HG03575 (cell line): ENCODE results near the gene TAS2R38.
"Not testable (repeated sequence)": the region's sequence is repeated elsewhere in the genome, so short reads cannot be mapped to it uniquely, and the experiment has no call there.

ENCODE experiments used
- ATAC-seq: cut with Tn5 transposase; IDR thresholded peaks from one replicate; pipeline ENCODE4 v1.9.1; 2021; ENCODE audit not compliant: unreplicated experiment, insufficient number of reproducible peaks, low FRiP score; ENCODE audit errors: extremely low read depth

TAS2R38 gene

DNA sequence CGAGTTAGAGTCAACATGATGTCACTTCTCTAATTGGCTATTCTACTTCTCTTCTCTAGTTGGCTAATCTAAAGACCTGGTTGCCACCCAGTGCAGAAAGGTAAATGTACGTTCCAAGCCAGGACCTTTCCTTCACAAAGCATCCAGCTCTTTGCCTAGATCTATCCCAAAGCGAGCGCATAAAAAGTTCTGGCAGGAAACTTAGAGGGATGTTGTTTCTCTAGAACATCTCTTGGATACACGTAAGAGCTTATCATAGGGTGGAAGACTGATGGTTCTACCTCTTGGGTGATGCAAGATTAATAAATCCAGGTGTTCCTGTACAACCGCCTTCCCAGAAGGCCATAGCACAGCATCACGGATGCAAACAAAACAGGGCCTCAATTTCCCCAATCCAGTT, at the start of gene TAS2R38:
TAS2R38 (minus strand) TSS at position 101 of the 400 bp plus-strand sequence; CDS start at position 17, 84 bp downstream.
- ATAC-seq: no peak

DNA sequence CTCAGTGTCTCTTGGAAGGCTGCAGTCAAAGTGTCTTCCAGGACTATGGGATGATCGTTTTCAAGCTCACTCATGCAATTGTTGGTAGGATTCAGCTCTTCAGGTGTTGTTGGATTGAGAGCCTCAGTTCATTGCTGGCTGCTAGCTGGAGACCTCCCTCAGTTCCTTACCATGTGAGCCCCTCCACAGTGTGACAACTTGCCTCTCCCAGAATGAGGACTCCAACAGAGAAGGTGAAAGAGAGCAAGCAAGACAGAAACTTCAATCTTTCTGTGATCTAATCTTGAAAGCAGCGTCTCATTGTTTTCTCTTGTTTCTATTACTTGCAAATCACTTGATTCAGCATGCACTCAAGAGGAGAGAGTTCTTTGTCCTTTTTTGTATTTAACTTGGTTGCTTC, 44.6 kb upstream of the TAS2R38 start:
- ATAC-seq: no peak

DNA sequence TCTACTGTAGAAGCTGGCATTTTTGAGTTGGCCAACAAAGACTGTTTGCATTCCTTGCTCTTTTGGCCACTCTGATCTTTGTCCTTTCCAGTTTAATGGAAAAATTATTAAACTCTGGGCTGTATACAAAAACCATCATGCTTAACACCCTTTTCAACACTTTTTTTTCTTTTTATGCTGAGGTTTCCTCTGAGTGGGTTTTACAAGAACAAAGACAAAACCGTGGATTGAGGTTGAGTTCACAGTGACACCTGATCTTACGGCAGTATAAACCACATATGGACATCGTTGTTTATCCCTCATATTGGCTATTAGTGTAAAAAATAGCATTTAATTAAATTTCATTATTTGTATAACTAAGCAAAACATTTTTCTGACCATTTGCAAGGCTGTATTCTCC, 43.9 kb upstream of the TAS2R38 start:
- ATAC-seq: no peak

DNA sequence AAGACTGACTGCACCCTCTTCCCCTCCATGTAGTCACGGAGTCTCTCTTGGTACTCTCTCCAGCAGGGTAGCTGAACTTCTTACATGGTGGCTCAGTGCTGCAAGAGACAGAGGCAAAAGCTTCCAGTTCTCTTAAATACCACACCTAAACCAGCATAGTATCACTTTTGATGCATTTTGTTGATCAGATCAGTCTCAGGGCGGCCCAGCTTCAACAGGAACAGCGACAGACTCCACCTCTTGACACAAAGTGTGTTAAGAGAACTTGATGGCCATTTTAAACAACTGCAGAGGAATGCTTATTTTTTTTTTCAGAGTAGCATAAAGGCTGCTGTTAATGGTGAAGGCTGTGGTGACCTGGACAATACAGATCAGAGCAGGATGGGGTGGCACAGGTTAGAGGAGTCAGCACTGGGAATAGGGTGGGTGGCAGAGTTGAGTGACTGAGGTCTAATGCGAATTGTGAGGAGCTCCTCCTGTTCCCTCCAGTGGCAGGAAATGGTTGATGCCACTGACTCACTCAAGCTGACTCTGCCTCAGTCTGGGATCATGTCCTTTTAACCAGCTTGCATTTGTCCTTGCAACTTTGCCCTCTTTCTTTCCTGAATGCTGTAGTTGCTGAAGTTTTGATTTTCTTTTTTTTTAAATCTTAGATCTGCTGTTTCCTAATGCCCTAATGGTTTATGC, 39.4 kb upstream of the TAS2R38 start:
- ATAC-seq: no peak

DNA sequence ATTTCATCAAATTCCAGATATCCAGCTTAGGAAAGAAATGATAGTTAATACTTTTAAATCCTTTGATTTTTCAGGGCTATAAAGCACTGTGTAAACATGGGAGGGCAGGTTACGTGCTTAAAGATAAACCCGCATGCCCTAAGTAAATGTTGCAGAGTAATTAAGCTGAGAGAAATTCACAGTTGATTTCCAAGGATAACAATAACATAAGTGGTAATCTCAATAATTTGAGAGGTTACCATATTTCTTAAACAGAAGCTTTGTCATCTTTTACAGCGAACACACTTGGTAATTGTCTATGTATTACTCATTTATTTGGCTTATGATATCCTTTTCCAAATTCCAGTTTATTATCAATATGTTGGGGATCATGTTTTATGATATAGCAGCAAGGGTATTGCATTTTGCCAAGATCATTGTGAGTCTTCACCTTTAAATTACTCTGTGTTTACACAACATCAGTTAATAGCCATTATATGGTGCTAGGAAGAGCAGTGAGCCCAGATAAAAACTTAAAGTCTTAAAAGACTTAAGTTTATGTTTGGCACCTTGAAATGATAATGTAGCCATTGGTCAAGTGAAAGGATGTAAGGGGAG, 37.5 kb upstream of the TAS2R38 start:
- ATAC-seq: no peak

DNA sequence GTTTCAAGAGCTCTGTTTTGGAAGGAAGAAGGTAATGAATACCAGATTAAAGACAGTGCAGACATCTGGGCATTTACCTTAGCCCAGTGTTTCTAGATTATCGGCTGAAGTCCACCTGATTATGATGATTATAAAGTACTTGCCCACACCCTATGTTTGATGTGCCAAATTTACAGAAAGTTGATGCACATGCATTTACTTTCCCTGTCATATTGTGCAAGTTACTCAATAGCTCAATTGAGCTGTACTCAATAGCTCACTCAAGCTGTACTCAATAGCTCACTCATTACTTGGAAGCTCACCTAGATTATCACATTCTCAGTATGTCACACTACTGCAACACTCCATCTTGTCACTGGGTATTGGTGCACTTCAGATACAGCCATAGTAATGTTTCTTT, 35.6 kb upstream of the TAS2R38 start:
- ATAC-seq: no peak

DNA sequence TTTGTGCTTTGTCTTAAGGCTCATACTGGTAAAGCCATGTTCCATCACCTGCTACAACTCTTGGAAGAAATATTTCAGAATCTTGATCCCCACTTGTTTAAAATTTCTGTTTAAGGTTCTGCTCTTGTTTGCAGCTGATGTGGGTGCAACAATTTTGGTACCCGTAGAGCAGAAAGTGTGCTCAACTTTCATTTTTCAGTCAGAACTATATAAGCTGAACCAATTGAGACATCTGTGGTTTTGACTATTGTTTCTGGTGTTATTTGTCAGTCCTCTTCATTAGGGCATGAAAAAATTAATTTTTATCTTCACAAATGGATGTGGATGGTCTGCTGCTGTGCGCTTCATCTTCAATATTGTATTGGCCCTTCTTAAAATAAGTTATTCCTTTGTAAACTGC, 33.0 kb upstream of the TAS2R38 start:
- ATAC-seq: no peak

DNA sequence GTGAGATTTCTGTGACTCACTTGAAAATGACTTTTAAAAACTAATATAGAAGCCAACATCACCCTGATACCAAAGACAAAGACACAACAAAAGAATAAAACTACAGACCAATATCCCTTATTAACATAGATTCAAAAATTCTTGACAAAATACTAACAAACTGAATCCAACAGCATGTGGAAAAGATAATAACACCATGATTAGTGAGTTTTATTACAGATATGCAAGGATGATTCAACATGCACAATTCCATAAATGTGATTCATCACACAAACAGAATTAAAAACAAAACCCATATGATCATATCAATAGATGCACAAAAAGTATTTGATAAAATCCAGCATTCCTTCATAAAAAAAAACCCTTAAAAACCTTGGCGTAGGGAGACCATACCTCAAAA, 28.6 kb upstream of the TAS2R38 start:
- no peak for ATAC-seq

DNA sequence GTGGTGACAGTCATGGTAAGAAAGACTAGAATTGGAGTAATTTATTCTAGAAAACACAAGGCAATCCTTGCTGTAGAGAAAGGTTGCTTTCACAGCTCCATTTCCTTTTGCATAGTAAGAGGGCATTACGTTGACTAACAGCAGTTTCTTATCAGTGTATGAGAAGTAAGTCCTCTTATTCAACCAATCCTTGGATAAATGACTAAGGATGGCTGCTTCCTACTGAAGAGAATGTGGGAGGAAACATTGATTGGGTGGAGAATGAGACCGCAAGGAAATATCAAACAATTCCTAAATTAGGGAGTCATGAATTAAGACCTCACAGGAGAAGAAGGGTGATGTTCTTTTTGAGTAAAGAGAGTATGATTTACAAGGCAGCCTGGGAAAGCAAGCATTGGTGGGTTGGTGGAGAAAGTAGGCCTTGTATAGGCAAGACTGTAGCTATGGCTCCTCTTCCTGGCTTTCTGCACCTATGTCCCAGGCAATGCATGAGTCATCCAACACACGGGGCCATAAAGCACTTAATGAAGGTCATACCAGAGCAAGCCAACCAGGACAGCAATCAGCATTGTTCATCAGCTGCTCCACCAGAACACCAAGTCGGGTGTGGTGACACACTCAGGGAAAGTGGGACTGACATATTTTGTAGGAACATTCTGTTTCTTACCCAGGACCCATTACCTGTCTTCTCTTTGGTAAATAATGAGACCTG, 27.7 kb upstream of the TAS2R38 start:
- no peak for ATAC-seq

DNA sequence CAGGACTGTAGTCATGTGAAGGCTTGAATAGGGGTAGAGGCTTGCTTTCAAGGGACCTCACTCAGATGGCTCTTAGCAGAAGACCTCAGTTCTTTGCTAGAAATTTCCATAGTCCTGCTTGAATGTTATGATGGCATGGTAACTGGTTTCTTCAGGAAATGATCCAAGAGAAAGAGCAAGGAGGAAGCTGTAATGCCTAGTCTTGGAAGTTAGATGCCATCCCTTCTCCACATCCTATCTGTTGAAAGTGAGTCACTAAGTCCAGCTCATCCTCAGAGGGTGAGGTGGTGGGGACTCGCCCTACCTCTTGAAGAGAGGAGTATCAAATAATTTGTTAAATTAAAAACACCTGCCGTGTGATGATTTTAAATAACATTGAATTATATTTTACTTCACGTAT, 26.7 kb upstream of the TAS2R38 start:
- ATAC-seq: no peak

DNA sequence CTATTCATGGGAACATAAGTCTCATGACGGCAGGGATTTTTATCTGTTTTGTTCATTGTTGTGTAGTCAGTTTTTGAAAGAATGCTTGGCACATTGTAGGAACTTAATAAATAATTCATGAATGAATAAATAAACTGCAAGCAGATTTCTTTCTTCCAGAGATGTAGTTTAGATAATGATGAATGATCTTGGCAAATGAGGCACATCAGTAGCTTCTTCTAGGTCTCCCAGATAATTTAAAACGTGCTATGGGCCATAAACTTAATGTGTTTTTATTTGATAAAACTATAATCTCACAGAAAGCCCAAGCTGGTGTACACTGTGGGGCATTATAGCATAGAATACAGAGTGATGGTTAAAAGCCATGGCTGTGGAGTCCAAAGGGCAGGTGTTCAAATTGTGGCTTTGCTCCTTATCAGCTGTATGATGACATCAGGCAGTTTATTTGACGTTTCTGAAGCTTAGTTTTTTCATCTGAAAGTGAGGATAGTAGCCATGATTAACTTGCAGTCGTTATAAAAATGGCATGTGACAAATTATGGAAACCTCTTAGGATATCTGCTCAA, 25.6 kb upstream of the TAS2R38 start:
- ATAC-seq: no peak

DNA sequence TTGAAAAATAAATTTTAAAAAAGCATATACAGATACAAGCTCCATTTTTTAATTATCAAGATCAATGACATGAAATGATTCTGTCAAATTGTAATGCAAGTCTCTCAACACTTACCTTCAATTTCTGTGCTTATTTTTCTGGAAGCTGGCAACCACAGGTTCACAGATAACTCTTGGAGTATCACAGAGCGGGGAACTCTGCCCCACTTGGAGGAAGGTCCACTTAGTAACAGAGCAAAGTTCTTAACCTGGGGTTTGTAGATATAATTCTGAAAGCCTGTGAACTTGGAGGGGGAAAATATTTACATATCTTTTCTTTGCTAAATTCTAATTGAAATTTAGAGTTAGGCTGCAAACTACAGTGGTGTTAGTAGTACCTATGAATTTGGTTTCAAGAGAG, 19.8 kb upstream of the TAS2R38 start:
- no peak for ATAC-seq

DNA sequence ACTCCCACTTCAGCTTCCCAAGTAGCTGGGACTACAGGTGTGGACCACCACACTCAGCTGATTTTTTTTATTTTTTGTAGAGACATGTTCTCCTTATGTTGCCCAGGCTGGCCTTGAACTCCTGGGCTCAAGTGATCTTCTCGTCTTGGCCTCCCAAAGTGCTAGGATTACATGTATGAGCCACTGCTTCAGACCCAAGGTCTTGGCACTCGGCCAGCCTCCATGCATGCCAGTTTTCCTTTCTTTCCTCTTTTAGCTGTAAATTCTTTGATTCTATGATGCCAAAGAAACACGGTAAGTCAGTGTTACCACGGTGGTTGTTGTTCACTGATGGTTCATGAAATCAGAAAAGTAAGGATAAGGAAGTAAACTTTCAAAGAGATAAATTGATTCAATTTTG, 19.1 kb upstream of the TAS2R38 start:
- no peak for ATAC-seq

DNA sequence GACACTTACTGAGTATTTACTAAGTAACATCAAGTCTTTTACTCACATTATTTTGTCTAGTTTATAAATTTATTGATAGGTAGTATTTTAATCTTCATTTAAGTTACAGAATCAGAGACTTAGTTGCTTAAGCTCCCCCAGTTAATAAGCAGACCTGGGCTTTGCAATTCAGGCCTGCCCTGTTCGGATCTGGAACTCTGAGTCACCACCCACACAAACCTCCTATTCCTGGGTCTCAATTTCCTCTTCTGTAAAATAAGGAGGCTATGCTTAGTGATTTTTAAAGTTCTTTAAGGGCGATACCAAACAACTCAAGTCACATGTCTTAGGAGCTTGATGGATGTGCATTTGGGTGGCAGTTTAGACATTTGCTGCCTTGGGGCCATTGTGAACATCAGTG, 18.6 kb upstream of the TAS2R38 start:
- ATAC-seq: no peak

DNA sequence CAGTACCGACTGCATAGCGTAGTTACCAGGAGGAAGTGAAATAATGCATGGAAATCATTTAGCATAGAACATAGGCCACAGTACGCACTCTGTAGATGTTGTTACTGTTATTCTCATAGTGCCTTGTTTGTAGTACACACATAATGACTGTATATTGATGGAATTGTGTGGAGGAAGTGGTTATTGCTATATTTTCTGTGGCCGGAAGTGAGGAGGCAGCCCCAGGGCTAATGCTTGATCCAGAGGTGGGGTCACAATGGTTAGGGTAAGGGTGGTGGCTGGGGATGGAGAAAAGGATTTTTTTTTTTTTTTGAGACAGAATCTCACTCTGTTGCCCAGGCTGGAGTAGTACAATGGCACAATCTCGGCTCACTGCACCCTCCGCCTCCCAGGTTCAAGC, 17.6 kb upstream of the TAS2R38 start:
- ATAC-seq: no peak

DNA sequence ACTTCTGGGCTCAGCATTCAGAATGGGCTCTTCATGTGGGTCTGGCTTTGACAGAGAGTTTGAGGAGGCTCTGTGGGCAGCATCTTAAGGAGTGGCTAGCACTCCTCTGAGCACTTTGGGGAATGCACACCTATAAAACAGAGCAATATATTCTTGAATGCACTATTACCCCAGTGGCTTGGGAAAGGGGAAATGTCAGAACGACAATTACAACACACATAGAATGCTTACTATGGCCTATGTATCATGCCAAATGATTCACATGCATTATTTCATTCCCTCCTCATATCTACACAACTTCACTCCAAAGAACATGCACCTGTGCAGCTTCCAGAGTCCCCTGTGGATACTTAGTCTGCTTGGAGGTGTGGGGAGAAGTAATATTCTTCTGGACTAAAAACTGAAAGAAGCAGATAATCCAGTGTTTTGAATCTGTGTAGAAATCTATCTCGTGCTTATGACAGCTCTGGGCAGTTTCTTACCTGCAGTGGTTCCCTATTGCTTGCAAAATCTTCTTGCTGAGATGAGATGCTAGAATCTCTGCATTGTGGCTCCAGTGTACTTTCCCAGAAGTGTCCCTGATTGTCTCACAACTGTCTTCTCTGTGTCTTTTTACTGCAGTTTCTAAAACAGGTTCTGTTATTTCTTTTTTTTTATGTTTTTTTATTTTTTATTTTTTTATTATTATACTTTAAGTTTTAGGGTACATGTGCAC, 16.6 kb upstream of the TAS2R38 start:
- ATAC-seq: no peak

DNA sequence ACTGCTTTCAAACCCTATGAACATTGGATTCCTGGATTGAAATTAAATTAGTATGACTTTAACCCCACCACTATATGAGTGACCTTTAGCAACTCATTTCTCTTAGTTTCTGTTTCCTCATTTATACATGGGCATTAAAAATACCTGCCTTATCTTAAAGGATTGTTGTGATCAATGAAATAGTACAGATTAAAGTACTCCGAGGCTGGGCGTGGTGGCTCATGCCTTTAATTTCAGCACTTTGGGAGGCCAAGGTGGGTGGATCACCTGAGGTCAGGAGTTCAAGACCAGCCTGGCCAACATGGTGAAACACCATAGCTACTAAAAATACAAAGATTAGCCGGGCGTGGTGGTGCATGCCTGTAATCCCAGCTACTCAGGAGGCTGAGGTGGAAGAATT, 14.2 kb upstream of the TAS2R38 start:
- not testable (repeated sequence) for ATAC-seq

DNA sequence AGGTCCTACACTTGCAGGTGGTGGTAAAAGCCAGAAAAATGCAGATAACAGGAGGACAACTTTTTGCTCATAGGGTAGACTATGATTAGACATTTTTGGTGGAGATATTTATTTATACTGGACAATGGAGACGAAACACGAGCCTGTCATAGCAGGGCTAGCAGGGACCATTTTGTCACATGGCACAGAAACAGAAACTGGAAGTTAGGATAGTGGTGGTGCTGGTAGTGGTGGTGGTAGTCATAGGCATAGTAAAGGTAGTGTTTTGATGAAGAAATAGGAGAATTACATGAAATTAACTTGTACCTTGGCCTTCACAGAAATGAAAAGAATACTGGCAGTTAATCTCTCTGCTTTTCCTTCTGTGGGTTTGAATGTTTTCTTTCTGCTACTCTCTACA, 13.3 kb upstream of the TAS2R38 start:
- ATAC-seq: no peak

DNA sequence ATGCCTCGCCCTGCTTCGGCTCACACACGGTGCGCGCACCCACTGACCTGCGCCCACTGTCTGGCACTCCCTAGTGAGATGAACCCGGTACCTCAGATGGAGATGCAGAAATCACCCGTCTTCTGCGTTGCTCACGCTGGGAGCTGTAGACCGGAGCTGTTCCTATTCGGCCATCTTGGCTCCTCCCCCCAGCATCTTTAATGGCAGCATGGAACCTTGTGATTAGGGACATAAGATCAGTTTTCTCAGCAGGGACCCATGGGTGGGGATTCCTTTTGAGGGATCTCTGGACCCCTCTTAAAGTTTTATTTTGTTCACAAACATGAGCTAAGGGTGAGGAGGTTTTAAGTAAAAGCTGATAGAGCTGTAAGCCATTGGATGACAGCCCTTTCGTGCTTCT, 12.4 kb upstream of the TAS2R38 start:
- ATAC-seq: not testable (repeated sequence)

DNA sequence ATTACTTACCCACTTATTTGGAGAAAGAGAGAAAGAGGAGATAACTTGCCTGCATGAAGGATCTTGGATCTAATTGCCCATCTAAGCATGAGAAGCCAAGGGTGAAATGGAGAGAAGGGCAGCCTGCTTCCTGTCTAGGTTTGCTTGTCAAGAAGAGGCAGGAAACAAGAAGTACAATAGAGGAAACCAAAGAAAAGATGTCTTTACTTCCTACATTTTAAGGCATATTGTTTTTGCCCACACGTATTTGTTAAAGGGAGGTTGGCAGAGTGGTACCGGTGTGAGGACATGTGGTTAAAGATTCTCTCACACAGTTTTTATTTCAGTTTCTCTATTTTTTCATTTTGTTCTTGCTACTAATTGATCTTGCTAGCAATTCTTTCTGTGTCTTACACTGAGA, 6.0 kb upstream of the TAS2R38 start:
- ATAC-seq: no peak
